OCI-M2 (cell line): ENCODE measurements around the gene PXK.
"Not testable (repeated sequence)": the region's sequence is repeated elsewhere in the genome, so short reads cannot be mapped to it uniquely, and the experiment has no call there.

Experiments used
- DNase-seq: peaks from one replicate; lab custom pipeline; 2025; ENCODE audit not compliant: unreplicated experiment; lab: John Stamatoyannopoulos, UW

The PXK gene

DNA sequence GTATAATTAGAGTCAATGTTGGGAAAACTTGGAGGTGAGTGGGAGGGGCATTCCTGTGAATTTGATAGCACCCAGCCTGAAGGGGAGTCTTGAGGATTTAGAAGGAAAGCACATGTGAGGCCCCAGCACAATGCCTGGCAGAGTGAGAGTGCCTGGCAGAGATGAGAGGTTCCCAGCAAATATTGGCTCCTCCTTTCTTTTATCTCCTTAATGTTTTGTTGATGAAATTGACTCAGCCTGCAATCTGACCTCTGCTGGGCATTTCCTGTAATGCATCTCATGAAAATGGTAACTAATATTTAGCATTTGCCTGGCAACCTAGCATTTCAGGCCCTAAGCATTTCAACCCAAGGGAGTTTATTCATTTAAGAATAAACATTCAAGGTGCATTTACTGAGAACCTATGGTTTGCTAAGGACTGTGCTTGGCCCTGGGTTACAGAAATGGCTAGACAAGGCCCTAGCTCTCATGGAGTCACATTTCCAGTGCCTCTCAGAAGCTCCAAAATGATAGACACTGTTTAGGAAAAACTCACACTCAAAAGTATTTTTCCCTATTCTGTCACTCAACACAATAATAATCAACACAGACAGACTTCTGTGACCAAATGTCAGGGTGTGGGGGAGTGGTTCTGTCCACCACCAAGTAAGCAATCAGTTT, 82.0 kb downstream of the PXK start:
- no peak for DNase-seq

- DNase-seq, result no peak
These were observed 83.5 kb downstream of the PXK start for GRCh38 chr3:58416191-58416590.

DNA sequence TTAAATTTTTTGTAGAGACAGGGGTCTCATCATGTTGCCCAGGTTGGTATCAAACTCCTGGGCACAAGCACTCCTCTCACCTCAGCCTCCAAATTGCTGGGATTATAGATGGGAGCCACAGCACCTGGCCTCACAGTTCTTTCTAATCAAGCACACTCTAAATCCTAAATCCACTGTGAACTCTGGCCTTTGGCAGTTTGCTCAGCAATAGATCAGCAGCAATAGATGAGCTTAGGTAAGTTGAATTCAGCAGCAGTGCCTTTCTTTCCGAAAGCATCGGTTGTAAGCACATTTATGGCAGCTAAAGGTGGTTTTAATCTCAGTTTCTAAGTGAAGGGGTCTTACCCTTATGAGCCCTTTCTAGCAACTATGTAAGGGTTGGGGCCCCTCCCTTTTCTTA, 84.4 kb downstream of the PXK start:
- DNase-seq, result no peak

DNA sequence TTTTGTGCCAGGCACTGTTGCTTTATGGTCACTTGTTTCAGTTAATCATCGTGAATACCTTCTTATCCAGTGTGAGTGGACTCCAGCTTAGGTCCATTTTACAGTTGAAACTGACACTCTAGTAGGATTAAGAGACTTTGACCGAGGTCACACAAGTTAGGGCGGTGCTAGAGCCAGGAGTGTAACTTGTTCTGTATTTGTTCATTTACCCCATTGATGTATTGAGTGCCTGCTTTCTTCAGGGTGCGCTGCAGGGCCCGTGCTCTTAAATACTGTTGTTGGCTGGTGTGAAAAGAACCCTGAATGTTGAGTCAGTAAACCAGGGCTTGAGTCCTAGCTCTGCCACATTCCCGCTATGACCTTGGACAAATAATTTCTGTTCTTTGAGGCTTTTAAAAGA, 85.5 kb downstream of the PXK start:
- DNase-seq, result no peak

GRCh38 chr3:58419780-58420507, 87.3 kb downstream of the PXK start:
- no peak for DNase-seq

- DNase-seq, result no peak
These were observed 88.3 kb downstream of the PXK start for GRCh38 chr3:58421004-58421403.

DNA sequence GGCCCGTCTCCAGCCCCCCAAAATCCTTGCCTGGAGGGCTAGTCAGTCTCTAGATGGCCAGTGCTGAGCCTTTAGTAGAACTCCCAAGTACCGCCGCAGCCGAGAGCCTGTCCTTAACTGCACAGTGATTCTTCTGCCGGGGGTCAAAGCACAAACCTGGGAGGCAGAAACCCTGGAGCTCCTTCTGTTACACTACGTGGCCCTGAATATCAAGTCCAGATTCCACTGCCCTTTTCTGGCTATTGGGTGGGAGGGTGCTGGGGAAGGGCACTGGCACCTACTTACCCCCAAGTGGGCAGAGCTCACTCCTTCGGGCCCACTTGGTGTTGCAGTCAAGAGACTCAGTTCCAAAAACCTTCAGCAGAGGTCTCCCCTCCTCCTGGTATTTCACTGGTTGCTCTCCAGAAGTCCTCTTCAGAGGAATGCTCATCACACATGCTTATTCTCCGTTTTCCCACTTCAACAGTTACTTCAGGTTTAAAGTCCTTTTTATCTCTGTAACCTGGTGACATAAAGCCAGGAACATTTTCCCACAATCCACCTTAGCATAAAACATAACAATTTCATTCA, 90.1 kb downstream of the PXK start:
- no peak for DNase-seq

DNA sequence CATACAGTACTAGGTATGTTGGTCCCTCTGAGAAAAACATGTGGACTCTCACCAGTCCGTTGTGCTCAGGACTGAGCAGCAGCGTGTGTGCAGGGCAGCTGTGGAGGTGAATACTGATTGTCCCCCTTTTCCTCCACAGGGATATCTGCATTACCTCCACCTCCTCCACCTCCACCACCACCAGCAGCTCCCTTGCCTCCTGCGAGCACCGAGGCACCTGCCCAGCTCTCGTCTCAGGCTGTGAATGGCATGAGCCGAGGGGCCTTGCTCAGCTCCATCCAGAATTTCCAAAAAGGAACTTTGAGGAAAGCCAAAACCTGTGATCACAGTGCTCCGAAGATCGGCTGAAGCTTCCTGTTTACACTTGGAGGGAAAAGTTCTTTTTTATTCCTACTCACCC, 91.9 kb downstream of the PXK start:
- DNase-seq, result no peak

- DNase-seq, result no peak
These were observed 93.1 kb downstream of the PXK start for GRCh38 chr3:58425782-58426181.

GRCh38 chr3:58427661-58428361, 95.1 kb downstream of the PXK start:
- no peak for DNase-seq

DNA sequence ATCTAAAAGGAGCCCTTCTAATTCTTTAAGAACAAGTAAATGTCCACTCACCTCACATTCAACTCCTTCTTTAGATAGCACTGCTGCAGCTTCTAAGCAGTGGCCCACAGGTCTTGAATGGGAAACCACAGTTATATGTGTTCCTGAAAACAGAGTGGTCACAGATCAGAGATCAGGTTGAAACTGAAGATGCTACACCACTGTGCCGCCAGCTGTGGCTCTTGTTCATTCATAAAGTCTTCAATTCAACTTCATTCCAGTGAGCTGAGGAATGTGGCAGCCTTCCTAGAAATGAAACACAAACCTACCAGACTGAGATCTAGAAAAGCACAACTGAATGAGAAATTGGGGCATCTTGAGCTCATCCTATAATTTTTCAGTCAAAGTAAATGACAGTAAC, 97.0 kb downstream of the PXK start:
- DNase-seq, result no peak

DNA sequence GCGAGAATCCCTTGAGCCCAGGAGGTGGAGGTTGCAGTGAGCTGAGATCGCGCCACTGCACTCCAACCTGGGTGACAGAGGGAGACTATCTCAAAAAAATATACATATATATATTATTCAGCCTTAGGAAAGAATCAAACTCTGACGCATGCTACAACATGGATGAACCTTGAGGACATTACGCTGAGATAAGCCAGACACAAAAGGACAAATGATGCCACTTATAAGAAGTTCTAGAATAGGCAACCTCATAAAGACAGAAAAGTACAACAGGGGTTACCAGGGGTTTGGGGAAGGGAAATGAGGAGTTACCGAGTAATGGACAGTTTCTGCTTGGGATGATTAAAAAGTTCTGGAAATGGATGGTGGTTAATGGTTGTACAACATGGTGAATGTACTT, 100.2 kb downstream of the PXK start:
- no peak for DNase-seq

DNA sequence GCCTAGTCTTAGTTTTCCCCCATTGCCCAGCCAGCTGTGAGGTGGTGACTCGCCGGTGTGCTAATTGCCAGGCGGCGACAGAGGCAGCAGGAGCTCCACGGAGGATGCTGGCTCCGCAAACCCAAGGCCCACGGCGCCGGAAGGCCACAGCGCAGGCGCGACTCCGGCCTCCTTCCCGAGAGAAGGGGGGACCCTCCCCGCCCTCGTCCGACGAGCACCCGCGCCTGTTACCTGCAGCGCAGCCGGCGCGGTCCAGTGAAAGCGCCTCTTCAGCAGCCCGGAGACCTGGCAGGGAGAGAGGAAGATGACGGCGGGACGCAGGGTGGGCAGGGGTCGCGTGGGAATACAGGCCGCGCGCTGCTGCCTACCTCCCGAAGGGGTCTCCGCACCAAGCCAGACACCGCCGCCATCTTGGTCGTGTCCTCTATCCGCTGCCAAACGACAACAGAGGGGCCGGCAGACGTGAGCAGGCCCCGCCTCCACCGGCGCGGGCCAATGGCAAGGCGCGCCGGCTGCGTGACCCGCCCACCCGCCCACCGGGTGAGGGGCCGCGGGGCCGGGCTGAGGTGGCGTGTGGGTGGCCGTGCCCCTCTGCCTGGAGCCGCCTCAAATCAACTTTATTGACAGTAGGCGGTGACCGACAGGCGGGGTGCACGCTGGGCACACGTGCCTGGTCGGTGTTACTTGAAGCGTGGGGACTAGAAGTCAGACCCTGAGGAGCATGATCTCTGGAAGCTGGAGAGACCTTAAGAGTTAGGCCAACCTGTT, 100.9 kb downstream of the PXK start, which contains the start of gene PDHB:
Gene PDHB (minus strand): TSS at position 433 of the 768 bp plus-strand sequence. CDS start 23 bp downstream, at position 410.
- DNase-seq, result peak; percentile 70

DNA sequence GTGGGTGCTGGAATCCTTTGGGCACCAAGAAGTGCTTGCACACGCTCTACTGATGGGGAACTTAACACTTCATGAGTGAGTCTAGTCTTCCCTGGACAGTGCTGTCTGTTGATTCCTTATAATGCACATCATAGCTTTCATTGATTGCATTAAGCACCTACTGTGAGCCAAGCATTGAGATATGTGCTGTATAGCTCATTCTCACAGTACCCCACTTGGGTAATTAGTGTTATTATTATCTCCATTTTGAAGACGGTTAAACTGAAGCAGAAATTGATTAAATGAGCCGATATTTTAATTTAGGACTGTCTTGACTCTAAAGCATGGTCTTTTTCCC, 101.4 kb downstream of the PXK start:
- DNase-seq, result peak; percentile 40

GRCh38 chr3:58434511-58434910, 101.8 kb downstream of the PXK start:
- no peak for DNase-seq

DNA sequence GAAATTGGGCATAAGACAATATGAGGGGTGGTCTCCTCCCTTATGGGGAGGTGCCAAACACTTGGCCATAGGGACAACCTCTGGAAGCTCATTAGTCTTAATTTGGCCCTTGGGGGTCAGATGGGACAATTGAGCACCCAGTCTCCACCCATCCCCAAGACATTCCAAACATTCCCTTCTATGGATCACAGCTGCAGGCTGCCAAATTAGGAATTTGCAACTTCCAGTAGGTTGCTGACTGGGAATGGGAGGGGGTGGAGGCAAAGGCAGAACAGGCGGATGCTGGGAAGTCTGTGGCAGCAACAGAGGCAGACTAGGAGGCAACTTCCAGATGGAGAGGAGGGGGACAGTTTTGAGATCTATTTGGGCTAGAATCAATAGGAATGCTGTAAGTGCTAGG, 102.3 kb downstream of the PXK start:
- no peak for DNase-seq

DNA sequence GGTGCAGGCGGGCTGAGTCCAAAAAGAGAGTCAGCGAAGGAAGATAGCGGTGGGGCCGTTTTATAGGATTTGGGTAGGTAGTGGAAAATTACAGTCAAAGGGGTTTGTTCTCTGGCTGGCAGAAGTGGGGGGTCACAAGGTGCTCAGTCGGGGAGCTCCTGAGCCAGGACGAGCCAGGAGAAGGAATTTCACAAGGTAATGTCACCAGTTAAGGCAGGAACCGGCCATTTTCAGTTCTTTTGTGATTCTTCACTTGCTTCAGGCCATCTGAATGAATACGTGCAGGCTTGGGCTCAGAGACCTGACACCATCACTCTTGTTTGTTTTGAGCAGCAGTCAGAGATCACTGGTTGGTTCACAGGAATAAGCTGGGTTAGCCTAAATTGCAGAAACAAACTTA, 104.6 kb downstream of the PXK start:
- not testable (repeated sequence) for DNase-seq

GRCh38 chr3:58440996-58441355, 108.3 kb downstream of the PXK start:
- not testable (repeated sequence) for DNase-seq

DNA sequence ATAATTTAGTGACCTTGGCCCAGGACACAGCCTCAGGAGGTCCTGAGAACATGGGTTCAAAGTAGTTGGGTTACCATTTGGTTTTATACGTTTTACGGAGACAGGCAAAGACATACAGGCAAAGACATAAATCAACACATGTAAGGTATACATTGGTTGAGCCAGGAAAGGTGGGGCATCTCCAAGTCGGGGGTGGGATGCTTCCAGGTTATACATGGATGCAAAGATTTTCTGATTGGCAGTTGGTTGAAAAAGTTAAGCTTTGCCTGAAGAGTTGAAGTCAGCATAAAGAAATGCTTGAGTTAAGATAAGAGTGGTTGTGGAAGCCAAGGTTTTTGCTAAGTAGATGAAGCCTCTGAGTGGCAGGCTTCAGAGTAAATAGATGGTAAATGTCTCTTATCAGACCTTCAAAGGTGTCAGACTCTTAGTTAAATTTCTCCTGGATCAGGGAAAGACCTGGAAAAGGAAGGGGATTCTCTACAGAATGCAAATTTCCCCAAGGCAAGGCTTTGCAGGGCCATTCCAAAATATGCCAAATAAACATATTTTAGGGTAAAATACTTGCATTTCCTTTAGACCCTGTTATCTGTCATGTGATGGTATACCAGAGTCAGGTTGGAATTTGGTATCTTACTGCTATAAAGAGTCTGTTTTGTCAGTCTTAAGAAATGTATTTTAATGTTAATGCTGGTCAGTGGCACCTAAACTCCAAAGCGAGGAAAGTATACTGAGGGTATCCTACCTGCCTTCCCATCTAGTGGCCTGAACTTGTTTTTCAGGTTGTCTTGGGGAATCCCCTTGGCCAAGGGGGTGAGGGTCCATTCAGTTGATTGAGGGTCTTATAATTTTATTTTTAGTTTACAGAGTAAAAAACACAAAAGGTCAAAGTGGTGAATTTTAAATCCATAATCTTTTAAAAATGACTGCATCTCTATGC, 109.1 kb downstream of the PXK start:
- DNase-seq, result no peak

DNA sequence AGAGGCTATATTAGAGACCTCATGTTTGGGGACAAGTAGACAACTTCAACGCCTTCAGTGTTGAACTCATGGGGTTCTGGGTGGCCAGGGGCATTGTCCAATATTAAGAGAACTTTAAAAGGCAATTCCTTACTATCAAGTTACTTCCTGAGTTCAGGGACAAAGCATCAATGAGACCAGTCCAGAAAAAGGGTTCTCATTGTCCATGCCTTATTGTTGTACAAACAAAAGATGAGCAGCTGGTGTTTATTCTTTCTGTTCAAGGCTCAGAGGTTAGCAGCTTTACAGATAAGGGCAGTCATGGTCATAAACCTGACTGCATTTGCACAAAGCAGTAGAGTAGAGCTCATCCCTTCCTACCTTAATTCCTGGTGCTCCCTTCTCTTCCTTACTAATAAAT, 119.5 kb downstream of the PXK start:
- no peak for DNase-seq
